Naive thymus-derived CD4-positive, alpha-beta T cell (primary cell): ENCODE data around the gene HIRA. TPM values are rescaled to one million over a fixed set of nuclear protein-coding genes. Genes with fewer than 3 reads are reported as not detected.
"Not testable (repeated sequence)": the region's sequence is repeated elsewhere in the genome, so short reads cannot be mapped to it uniquely, and the experiment has no call there.

Experiments
- ATAC-seq: fragments of 150-1000 bp; cut with Tn5 transposase; 2 replicates; pipeline ENCODE4 v1.10.0; 2021; ENCODE audit warnings: mild to moderate bottlenecking, moderate library complexity
- CTCF ChIA-PET: fragments of 350-600 bp; sonication (Branson Sonifier 250); formaldehyde crosslinking; loops from one replicate; lab custom pipeline; 2021; ENCODE audit warnings: antibody characterized with exemption; lab: Charles Lee
- POLR2A ChIA-PET: fragments of 350-600 bp; sonication (Branson Sonifier 250); formaldehyde crosslinking; loops from one replicate; lab custom pipeline; 2021; ENCODE audit warnings: antibody characterized with exemption, inconsistent platforms; lab: Charles Lee
- DNase-seq, 9 donors: peaks; one replicate each; pipeline versions ENCODE4 v3.0.0 to v3.0.0-alpha.2; 2020 to 2022; ENCODE audit warnings: mixed read lengths in 1 of 9
- H3K27ac ChIP-seq: one replicate; pipeline ENCODE4 v1.7.0; 2013; ENCODE audit warnings: mild to moderate bottlenecking, low read depth, low read length, moderate library complexity
- H3K27me3 ChIP-seq, 2 donors: one replicate each; pipeline ENCODE4 v1.7.0; 2013; ENCODE audit warnings: low read length in 2 of 2, mild to moderate bottlenecking in 2 of 2, moderate library complexity in 2 of 2; ENCODE audit not compliant: control insufficient read depth in 2 of 2, insufficient read depth in 2 of 2
- H3K36me3 ChIP-seq, 3 experiments: 1 replicate in 2 of 3; 2 replicates in 1 of 3; pipeline ENCODE4 v1.7.0; 2013; ENCODE audit warnings: low read length in 3 of 3, mild to moderate bottlenecking in 3 of 3, moderate library complexity in 1 of 3; ENCODE audit not compliant: insufficient read depth in 3 of 3, control insufficient read depth in 2 of 3
- H3K4me1 ChIP-seq, 2 donors: one replicate each; pipeline ENCODE4 v1.7.0; 2013; ENCODE audit warnings: low read length in 2 of 2, mild to moderate bottlenecking in 2 of 2, moderate library complexity in 1 of 2; ENCODE audit not compliant: control insufficient read depth in 2 of 2, insufficient read depth in 2 of 2
- H3K4me3 ChIP-seq: 2 replicates; pipeline ENCODE4 v1.7.0; 2013; ENCODE audit warnings: mild to moderate bottlenecking, low read length
- H3K9me3 ChIP-seq, 3 experiments: 1 replicate in 2 of 3; 2 replicates in 1 of 3; pipeline ENCODE4 v1.7.0; 2013; ENCODE audit warnings: low read length in 3 of 3; ENCODE audit not compliant: control insufficient read depth in 2 of 3
- H3K27ac Mint-ChIP-seq, 9 donors: one replicate each; pipeline ENCODE4 v1.8.0; 2020 to 2022; ENCODE audit warnings: mixed read lengths in 9 of 9, mild to moderate bottlenecking in 8 of 9, moderate library complexity in 5 of 9, inconsistent platforms in 2 of 9
- H3K27me3 Mint-ChIP-seq, 5 donors: one replicate each; pipeline ENCODE4 v1.8.0; 2021 to 2022; ENCODE audit warnings: mixed read lengths in 5 of 5, mild to moderate bottlenecking in 1 of 5
- H3K36me3 Mint-ChIP-seq, 5 donors: one replicate each; pipeline ENCODE4 v1.8.0; 2020 to 2022; ENCODE audit warnings: mixed read lengths in 5 of 5, mild to moderate bottlenecking in 3 of 5, inconsistent platforms in 1 of 5
- H3K4me1 Mint-ChIP-seq, 7 donors: one replicate each; pipeline ENCODE4 v1.8.0; 2020 to 2022; ENCODE audit warnings: mixed read lengths in 7 of 7, mild to moderate bottlenecking in 3 of 7, inconsistent platforms in 1 of 7
- H3K4me3 Mint-ChIP-seq, 10 donors: one replicate each; pipeline ENCODE4 v1.8.0; 2020 to 2022; ENCODE audit warnings: mild to moderate bottlenecking in 10 of 10, mixed read lengths in 10 of 10, moderate library complexity in 6 of 10, inconsistent platforms in 2 of 10
- H3K9me3 Mint-ChIP-seq, 11 donors: one replicate each; pipeline ENCODE4 v1.8.0; 2020 to 2022; ENCODE audit warnings: mixed read lengths in 11 of 11, mild to moderate bottlenecking in 4 of 11, inconsistent platforms in 1 of 11, moderate library complexity in 1 of 11
- intact Hi-C, 2 donors: fragments of 100-400 bp; cut with micrococcal nuclease; formaldehyde crosslinking; loops; one replicate each; pipeline ENCODE4 v1.15.1; 2023
- polyA plus RNA-seq, 2 donors: library from polyadenylated mRNA; unstranded; fragments of 300-500 nt; fragmentation: Illumina TruSeq; gene quantifications; one replicate each; pipeline ENCODE4 v1.2.3, GENCODE V29; 2021
- total RNA-seq, 6 experiments: library from RNA in 5 of 6; stranded (reverse) in 5 of 6; gene quantifications; 1 replicate in 5 of 6; 2 replicates in 1 of 6; pipeline ENCODE4 v1.2.3 and lab custom pipeline; 2021 to 2026

HIRA gene
- total and polyA plus RNA-seq, 7 experiments from 2014 or later, result 2.8 to 42.3 (median 22.5) TPM

- CTCF ChIA-PET, result no interaction called here
- Mint-ChIP-seq H3K27ac (no peak overlapping the region), H3K27me3 (peaks cover 0 to 1% (median 0%) of the 10 kb centered on the region in 5 donors), H3K9me3 (peaks cover 1 to 76% (median 25%) of the 10 kb centered on the region in 11 donors), H3K4me3 (no peak overlapping the region), H3K4me1 (no peaks in the 10 kb centered on the region), H3K36me3 (peaks cover 6 to 22% (median 9%) of the 10 kb centered on the region in 5 donors)
- no peak for ATAC-seq
- Histone ChIP-seq H3K9me3 (peaks cover 0 to 23% (median 0%) of the 10 kb centered on the region in 3 experiments), H3K27me3 (no peaks in the 10 kb centered on the region), H3K4me1 (no peaks in the 10 kb centered on the region), H3K36me3 (no peaks in the 10 kb centered on the region), H3K27ac (no peak overlapping the region), H3K4me3 (no peak overlapping the region)
- intact Hi-C loops, result no loop called here
- POLR2A ChIA-PET, result no interaction called here
- no peak for DNase-seq
These were observed 112.3 kb downstream of the HIRA start for GRCh38 chr22:19319281-19319680.

DNA sequence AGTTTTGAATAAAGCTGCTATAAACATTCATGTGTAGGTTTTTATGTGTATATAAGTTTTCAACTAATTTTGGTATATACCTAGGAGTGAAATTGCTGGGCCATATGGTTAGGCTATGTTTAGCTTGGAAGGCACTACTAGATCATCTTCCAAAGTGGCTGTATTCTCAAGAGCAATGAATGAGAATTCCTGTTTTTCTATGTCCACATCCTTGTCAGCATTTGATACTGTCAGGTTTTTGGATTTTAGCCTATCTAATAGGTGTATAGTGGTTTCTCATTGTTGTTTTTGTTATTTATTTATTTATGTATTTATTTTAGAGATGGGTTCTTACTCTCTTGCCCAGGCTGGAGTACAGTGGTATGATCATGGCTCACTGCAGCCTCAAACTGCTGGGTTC lies 113.7 kb downstream of the HIRA start:
- no peak overlapping the region for H3K27ac Mint-ChIP-seq
- H3K4me3 Mint-ChIP-seq, result no peak overlapping the region
- H3K36me3 ChIP-seq, result no peaks in the 10 kb centered on the region
- no peak for DNase-seq
- H3K9me3 ChIP-seq, result peaks cover 0 to 23% (median 0%) of the 10 kb centered on the region in 3 experiments
- no peaks in the 10 kb centered on the region for H3K4me1 ChIP-seq
- no peak for ATAC-seq
- H3K27ac ChIP-seq, result no peak overlapping the region
- intact Hi-C loops, result no loop called here
- no peaks in the 10 kb centered on the region for H3K4me1 Mint-ChIP-seq
- ChIA-PET POLR2A (no interaction called here), CTCF (no interaction called here)
- peaks cover 0 to 1% (median 0%) of the 10 kb centered on the region in 5 donors for H3K27me3 Mint-ChIP-seq
- H3K9me3 Mint-ChIP-seq, result peaks cover 4 to 76% (median 29%) of the 10 kb centered on the region in 11 donors
- H3K4me3 ChIP-seq, result no peak overlapping the region
- H3K27me3 ChIP-seq, result no peaks in the 10 kb centered on the region
- peaks cover 9 to 22% (median 12%) of the 10 kb centered on the region in 5 donors for H3K36me3 Mint-ChIP-seq

GRCh38 chr22:19307872-19308271 lies 123.7 kb downstream of the HIRA start:
- no peaks in the 10 kb centered on the region for H3K4me1 Mint-ChIP-seq
- no peaks in the 10 kb centered on the region for H3K36me3 ChIP-seq
- DNase-seq (no peak), ATAC-seq (no peak)
- peaks cover 0 to 8% (median 0%) of the 10 kb centered on the region in 5 donors for H3K27me3 Mint-ChIP-seq
- no peaks in the 10 kb centered on the region for H3K27me3 ChIP-seq
- H3K4me3 Mint-ChIP-seq, result no peak overlapping the region
- H3K4me3 ChIP-seq, result no peak overlapping the region
- ChIA-PET POLR2A (no interaction called here), CTCF (no interaction called here)
- intact Hi-C loops, result no loop called here
- no peaks in the 10 kb centered on the region for H3K4me1 ChIP-seq
- no peak overlapping the region for H3K27ac ChIP-seq
- no peaks in the 10 kb centered on the region for H3K9me3 ChIP-seq
- no peak overlapping the region for H3K27ac Mint-ChIP-seq
- no peaks in the 10 kb centered on the region for H3K36me3 Mint-ChIP-seq
- H3K9me3 Mint-ChIP-seq, result peaks cover 0 to 5% (median 0%) of the 10 kb centered on the region in 11 donors

DNA sequence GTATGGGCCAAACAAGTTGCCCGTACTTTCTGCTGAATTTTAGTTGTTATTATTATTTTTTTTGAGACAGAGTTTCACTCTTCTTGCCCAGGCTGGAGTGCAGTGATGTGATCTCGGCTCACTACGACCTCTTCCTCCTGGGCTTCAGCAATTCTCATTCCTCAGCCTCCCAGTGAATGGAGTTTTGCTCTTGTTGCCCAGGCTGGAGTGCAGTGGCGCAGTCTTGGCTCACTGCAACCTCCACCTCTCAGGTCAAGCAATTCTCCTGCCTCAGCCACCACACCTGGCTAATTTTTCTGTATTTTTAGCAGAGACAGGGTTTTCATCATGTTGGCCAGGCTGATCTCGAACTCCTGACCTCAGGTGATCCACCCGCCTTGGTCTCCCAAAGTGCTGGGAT lies 125.0 kb downstream of the HIRA start:
- H3K36me3 Mint-ChIP-seq, intact Hi-C loops, H3K4me3 ChIP-seq, H3K27ac Mint-ChIP-seq, DNase-seq, POLR2A ChIA-PET, H3K36me3 ChIP-seq, H3K4me3 Mint-ChIP-seq, ATAC-seq, H3K27me3 Mint-ChIP-seq, H3K9me3 Mint-ChIP-seq, H3K4me1 Mint-ChIP-seq, H3K27me3 ChIP-seq, H3K27ac ChIP-seq, H3K4me1 ChIP-seq, H3K9me3 ChIP-seq: not testable (repeated sequence)
- CTCF ChIA-PET, result interaction anchor here (0.6 kb wide), 1 partner anchor 1568 kb away, joined by 3 read pairs; no protein-coding TSS in a partner anchor

- H3K27ac Mint-ChIP-seq, result no peak overlapping the region
- intact Hi-C loops, result no loop called here
- Histone ChIP-seq H3K9me3 (no peaks in the 10 kb centered on the region), H3K4me3 (no peak overlapping the region), H3K36me3 (no peaks in the 10 kb centered on the region), H3K4me1 (no peaks in the 10 kb centered on the region), H3K27ac (no peak overlapping the region), H3K27me3 (no peaks in the 10 kb centered on the region)
- ATAC-seq, result no peak
- POLR2A ChIA-PET, result interaction anchor here (0.6 kb wide), 1 partner anchor 9 kb away, joined by 3 read pairs; no protein-coding TSS in a partner anchor
- no peaks in the 10 kb centered on the region for H3K4me1 Mint-ChIP-seq
- no peaks in the 10 kb centered on the region for H3K9me3 Mint-ChIP-seq
- CTCF ChIA-PET, result interaction anchor here (1.0 kb wide), 1 partner anchor 12 kb away, joined by 3 read pairs; no protein-coding TSS in a partner anchor
- H3K4me3 Mint-ChIP-seq, result no peak overlapping the region
- H3K36me3 Mint-ChIP-seq, result no peaks in the 10 kb centered on the region
- H3K27me3 Mint-ChIP-seq, result peaks cover 0 to 5% (median 0%) of the 10 kb centered on the region in 5 donors
- DNase-seq, result no peak
These were observed 127.0 kb downstream of the HIRA start for GRCh38 chr22:19304547-19304946.

GRCh38 chr22:19303785-19304184 lies 127.7 kb downstream of the HIRA start:
- no peaks in the 10 kb centered on the region for H3K9me3 Mint-ChIP-seq
- no peak for ATAC-seq
- no peaks in the 10 kb centered on the region for H3K9me3 ChIP-seq
- no peaks in the 10 kb centered on the region for H3K36me3 Mint-ChIP-seq
- intact Hi-C loops, result no loop called here
- peaks cover 0 to 5% (median 0%) of the 10 kb centered on the region in 5 donors for H3K27me3 Mint-ChIP-seq
- H3K27ac ChIP-seq, result no peak overlapping the region
- no peak for DNase-seq
- no peak overlapping the region for H3K4me3 ChIP-seq
- CTCF ChIA-PET, result interaction anchor here (1.0 kb wide), 1 partner anchor 12 kb away, joined by 3 read pairs; no protein-coding TSS in a partner anchor
- no peaks in the 10 kb centered on the region for H3K36me3 ChIP-seq
- H3K4me1 Mint-ChIP-seq, result no peaks in the 10 kb centered on the region
- no peak overlapping the region for H3K4me3 Mint-ChIP-seq
- H3K27me3 ChIP-seq, result no peaks in the 10 kb centered on the region
- H3K27ac Mint-ChIP-seq, result no peak overlapping the region
- H3K4me1 ChIP-seq, result no peaks in the 10 kb centered on the region
- POLR2A ChIA-PET, result interaction anchor here (0.6 kb wide), 1 partner anchor 8 kb away, joined by 3 read pairs; no protein-coding TSS in a partner anchor

- ATAC-seq (no peak), DNase-seq (no peak)
- Histone ChIP-seq H3K36me3 (no peaks in the 10 kb centered on the region), H3K4me1 (peaks cover 6 to 8% of the 10 kb centered on the region in 2 donors), H3K4me3 (no peak overlapping the region), H3K27me3 (no peaks in the 10 kb centered on the region), H3K27ac (no peak overlapping the region), H3K9me3 (no peaks in the 10 kb centered on the region)
- peaks cover 3 to 18% (median 10%) of the 10 kb centered on the region in 7 donors for H3K4me1 Mint-ChIP-seq
- peak overlapping the region in 2 of 9 donors; percentile 38 to 62 for H3K27ac Mint-ChIP-seq
- ChIA-PET CTCF (interaction anchor here (0.6 to 1.2 kb wide), 2 partner anchors 9 to 390 kb away, joined by 3 read pairs; partner anchors contain the start of gene DGCR6), POLR2A (interaction anchor here (0.6 kb wide), 2 partner anchors 8 to 125 kb away, joined by 3 to 4 read pairs; no protein-coding TSS in a partner anchor)
- no peaks in the 10 kb centered on the region for H3K36me3 Mint-ChIP-seq
- H3K4me3 Mint-ChIP-seq, result no peak overlapping the region
- H3K27me3 Mint-ChIP-seq, result peaks cover 0 to 17% (median 3%) of the 10 kb centered on the region in 5 donors
- intact Hi-C loops, result loop anchor here in 1 of 2 donors (10.0 kb wide), 1 partner anchor 179 kb away; the partner anchor contains the start of genes CDC45 and UFD1
- H3K9me3 Mint-ChIP-seq, result no peaks in the 10 kb centered on the region
These were observed 135.8 kb downstream of the HIRA start for GRCh38 chr22:19295733-19296132.
